Measurements from ENCODE around the gene MAP3K9. TPM values are rescaled to one million over a fixed set of nuclear protein-coding genes. Genes with fewer than 3 reads are reported as not detected.

MAP3K9 gene
- total and polyA plus RNA-seq, 10 of the 15 experiments (the other 5 are each of a cell fraction or from before 2014, with no cell fraction given) = 0.48 to 7.9 (median 2.9) TPM

GRCh38 chr14:70685474-70686197 is 123.7 kb downstream of the MAP3K9 start:
- H3K4me3 ChIP-seq = no peak overlapping the region
- FAIRE-seq (no peak), DNase-seq (ENCODE audit: low read depth, low spot score) (no peak), ATAC-seq (no peak)
- no peaks in the 10 kb centered on the region for H3K36me3 ChIP-seq (ENCODE audit: control insufficient read depth in 2 of 2, insufficient read depth in 2 of 2, low read length in 1 of 2)
- H3K4me1 ChIP-seq (ENCODE audit: control insufficient read depth, insufficient read depth, low read length) = no peaks in the 10 kb centered on the region
- no peaks in the 10 kb centered on the region for H3K9me3 ChIP-seq (replicated peaks; ENCODE audit: control insufficient read depth, insufficient read depth, low read length)
- H2AFZ ChIP-seq (ENCODE audit: control insufficient read depth, low read depth, low read length) = no peak overlapping the region
- WGBS (ENCODE audit: insufficient coverage, insufficient replicate concordance, low lambda C conversion rate, missing lambda C conversion rate) = 90% methylated on average over 7 of the region's 7 CpGs
- no TSS peak for BruUV-seq (replicated peaks)
- CTCF ChIA-PET = no interaction called here
- no peak overlapping the region for H3K4me2 ChIP-seq (ENCODE audit: control insufficient read depth, insufficient read depth)
- H3K27ac ChIP-seq (ENCODE audit: control insufficient read depth, insufficient read depth) = no peak overlapping the region
- in situ Hi-C loops (cut with MboI) (no loop called here), intact Hi-C loops (cut with micrococcal nuclease; ENCODE audit: unreplicated experiment) (no loop called here)
- no peaks in the 10 kb centered on the region for H3K79me2 ChIP-seq (ENCODE audit: control insufficient read depth, insufficient read depth, low read length)
- no peaks in the 10 kb centered on the region for H3K27me3 ChIP-seq (replicated peaks in 1 of 2; ENCODE audit: control insufficient read depth in 2 of 2, insufficient read depth in 2 of 2, low read length in 1 of 2)
- H3K9ac ChIP-seq (ENCODE audit: control insufficient read depth, insufficient read depth, low read length) = no peak overlapping the region
- SMC1A ChIA-PET (ENCODE audit: uncharacterized antibody, unreplicated experiment) = interaction anchor here (1.0 kb wide), 1 partner anchor 11 kb away, joined by 3 read pairs; no protein-coding TSS in a partner anchor
- H4K20me1 ChIP-seq (ENCODE audit: control insufficient read depth, insufficient read depth) = no peaks in the 10 kb centered on the region
- POLR2A ChIA-PET = interaction anchor here (0.6 kb wide), 1 partner anchor 140 kb away, joined by 6 read pairs; no protein-coding TSS in a partner anchor
- no peak for TF ChIP-seq SMARCA5 (IDR thresholded peaks at IDR 0.05)
- no peak for TF ChIP-seq NRF1 (conservative IDR thresholded peaks at IDR 0.05; ENCODE audit: low read depth, low read length)
- TF ChIP-seq PBX3 (IDR thresholded peaks at IDR 0.05; ENCODE audit: insufficient replicate concordance, low read depth, low read length) = no peak
- TF ChIP-seq ASH2L (IDR thresholded peaks at IDR 0.05; ENCODE audit: borderline replicate concordance, low read depth) = no peak
- no peak for TF ChIP-seq NR2C1 (IDR thresholded peaks at IDR 0.05)
- TF ChIP-seq SREBF1 (IDR thresholded peaks at IDR 0.05; ENCODE audit: low read length) = no peak
- no peak for TF ChIP-seq SKIL (IDR thresholded peaks at IDR 0.05; ENCODE audit: low read depth, poor library complexity, severe bottlenecking)
- no peak for TF ChIP-seq JUNB (IDR thresholded peaks at IDR 0.05)
- no peak for TF ChIP-seq MEF2A (IDR thresholded peaks at IDR 0.05; ENCODE audit: insufficient read depth, low read depth, low read length)
- no peak for TF ChIP-seq POLR2AphosphoS5 (IDR thresholded peaks at IDR 0.05; ENCODE audit: low read length)
- no peak for TF ChIP-seq ZBTB11 (CRISPR knock-in tag; IDR thresholded peaks at IDR 0.05)
- no peak for TF ChIP-seq CHD4 (IDR thresholded peaks at IDR 0.05)
- TF ChIP-seq BMI1 (IDR thresholded peaks at IDR 0.05; ENCODE audit: borderline replicate concordance) = no peak
- no peak for TF ChIP-seq POLR2A (IDR thresholded peaks at IDR 0.05; ENCODE audit: low read depth, low read length)
- RAD21 ChIA-PET (ENCODE audit: unreplicated experiment) = no interaction called here
